Measurements from ENCODE around the gene SZRD1.

- TF ChIP-seq POLR2A (IDR thresholded peaks at IDR 0.05; ENCODE audit: low read depth, low read length) (no peak), POLR2AphosphoS5 (IDR thresholded peaks at IDR 0.05; ENCODE audit: low read depth, low read length) (no peak), TAF1 (IDR thresholded peaks at IDR 0.05; ENCODE audit: low read depth, low read length) (no peak), POU2F2 (IDR thresholded peaks at IDR 0.05; ENCODE audit: low read depth, low read length) (no peak), PAX5 (IDR thresholded peaks at IDR 0.05; ENCODE audit: insufficient read depth, low read length, severe bottlenecking) (no peak), SPI1 (IDR thresholded peaks at IDR 0.05; ENCODE audit: low read depth, low read length) (no peak)
Observed at GRCh38 chr1:16398371-16398953, 31.4 kb downstream of the SZRD1 start.

Measured in GM12891 (cell line).